ENCODE data around the gene PGP.
"Not testable (repeated sequence)": the region's sequence is repeated elsewhere in the genome, so short reads cannot be mapped to it uniquely, and the experiment has no call there.

The PGP gene

GRCh38 chr16:2243781-2244180 lies 29.1 kb upstream of the PGP start:
- no peaks in the 10 kb centered on the region for H3K27me3 ChIP-seq (ENCODE audit: low read length)
- no peak overlapping the region for H3K9ac ChIP-seq (ENCODE audit: low read length)
- H3K36me3 ChIP-seq (ENCODE audit: low read length): no peaks in the 10 kb centered on the region
- no peak for TF ChIP-seq EZH2phosphoT487 (conservative IDR thresholded peaks at IDR 0.05; ENCODE audit: low read length)
- no peak for TF ChIP-seq CTCF (IDR thresholded peaks at IDR 0.05; ENCODE audit: insufficient read depth, low read length, poor library complexity, severe bottlenecking)
- no peaks in the 10 kb centered on the region for H3K9me3 ChIP-seq (ENCODE audit: insufficient read depth, low read length)
- H3K27ac ChIP-seq (ENCODE audit: low read depth, low read length): no peak overlapping the region
- no peak overlapping the region for H3K4me3 ChIP-seq (ENCODE audit: insufficient read depth, low read length, poor library complexity, severe bottlenecking)
- H3K9me2 ChIP-seq (replicated peaks; ENCODE audit: insufficient read depth, low read length): no peaks in the 10 kb centered on the region
- peaks cover 4% of the 10 kb centered on the region; the same call in 1 of the 2 replicates for H3F3A ChIP-seq (ENCODE audit: insufficient read depth)
- no peaks in the 10 kb centered on the region for H3K79me2 ChIP-seq (ENCODE audit: insufficient read depth, low read length)
- no peak overlapping the region for H2AFZ ChIP-seq (ENCODE audit: low read depth, low read length, severe bottlenecking)
- H4K20me1 ChIP-seq (ENCODE audit: low read depth, low read length): no peaks in the 10 kb centered on the region
- H3K4me2 ChIP-seq (ENCODE audit: low read depth, low read length, poor library complexity, severe bottlenecking): no peak overlapping the region

DNA sequence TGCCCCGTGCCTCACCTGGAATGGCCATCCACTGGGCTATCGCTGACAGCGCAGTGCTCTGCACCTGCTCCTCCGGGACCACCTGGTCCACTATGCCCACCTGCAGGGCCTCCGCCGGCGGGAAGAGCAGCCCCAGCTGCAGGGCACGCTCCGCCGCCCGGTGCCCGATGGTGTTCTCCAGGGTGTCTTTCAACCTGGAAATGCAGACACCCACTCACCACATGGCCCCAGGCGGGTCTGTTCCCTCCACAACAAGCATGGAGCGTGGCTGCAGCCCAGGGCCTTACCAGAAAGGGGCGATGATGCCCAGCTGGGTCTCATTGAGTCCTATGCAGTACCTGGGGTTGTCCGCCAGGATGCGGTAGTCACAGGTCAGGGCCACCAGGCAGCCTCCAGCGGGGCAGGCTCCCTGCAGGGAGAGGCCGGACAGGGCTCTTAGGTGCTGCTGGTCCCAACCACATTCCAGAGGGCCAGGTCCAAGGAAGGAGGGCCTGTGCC lies 28.4 kb upstream of the PGP start:
- Histone ChIP-seq H3K4me3 (ENCODE audit: insufficient read depth, low read length, poor library complexity, severe bottlenecking) (no peak overlapping the region), H2AFZ (ENCODE audit: low read depth, low read length, severe bottlenecking) (no peak overlapping the region), H3K4me2 (ENCODE audit: low read depth, low read length, poor library complexity, severe bottlenecking) (no peak overlapping the region), H3K27ac (ENCODE audit: low read depth, low read length) (no peak overlapping the region), H3K27me3 (ENCODE audit: low read length) (no peaks in the 10 kb centered on the region), H3F3A (ENCODE audit: insufficient read depth) (peaks cover 4% of the 10 kb centered on the region; the same call in 1 of the 2 replicates), H3K79me2 (ENCODE audit: insufficient read depth, low read length) (no peaks in the 10 kb centered on the region), H3K9ac (ENCODE audit: low read length) (no peak overlapping the region), H3K36me3 (ENCODE audit: low read length) (no peaks in the 10 kb centered on the region), H3K9me2 (replicated peaks; ENCODE audit: insufficient read depth, low read length) (no peaks in the 10 kb centered on the region), H3K9me3 (ENCODE audit: insufficient read depth, low read length) (no peaks in the 10 kb centered on the region), H4K20me1 (ENCODE audit: low read depth, low read length) (no peaks in the 10 kb centered on the region)
- TF ChIP-seq EZH2phosphoT487 (conservative IDR thresholded peaks at IDR 0.05; ENCODE audit: low read length) (no peak), CTCF (IDR thresholded peaks at IDR 0.05; ENCODE audit: insufficient read depth, low read length, poor library complexity, severe bottlenecking) (no peak)

DNA sequence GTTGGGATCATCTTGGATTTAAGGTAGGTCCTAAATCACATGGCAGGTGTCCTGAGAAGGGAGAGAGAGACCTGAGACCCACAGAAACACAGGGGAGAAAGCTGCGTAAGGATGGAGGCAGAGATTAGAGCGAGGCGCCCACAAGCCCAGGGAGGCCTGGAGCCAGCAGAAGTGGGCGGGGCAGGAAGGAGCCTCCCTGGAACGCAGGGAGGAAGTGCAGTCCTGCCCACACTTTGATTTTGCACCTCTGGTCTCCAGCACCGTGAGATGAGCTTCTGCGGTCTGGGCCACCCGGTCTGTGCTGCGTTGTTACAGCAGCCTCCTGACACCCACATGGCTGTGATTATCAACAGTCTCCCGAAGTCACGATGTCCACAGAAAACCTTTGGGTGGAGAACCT lies 28.0 kb upstream of the PGP start:
- Histone ChIP-seq H4K20me1 (ENCODE audit: low read depth, low read length) (no peaks in the 10 kb centered on the region), H3K9me3 (ENCODE audit: insufficient read depth, low read length) (no peaks in the 10 kb centered on the region), H3K27me3 (ENCODE audit: low read length) (no peaks in the 10 kb centered on the region), H3K4me3 (ENCODE audit: insufficient read depth, low read length, poor library complexity, severe bottlenecking) (no peak overlapping the region), H3K79me2 (ENCODE audit: insufficient read depth, low read length) (no peaks in the 10 kb centered on the region), H3K36me3 (ENCODE audit: low read length) (no peaks in the 10 kb centered on the region), H3K9me2 (replicated peaks; ENCODE audit: insufficient read depth, low read length) (no peaks in the 10 kb centered on the region), H3F3A (ENCODE audit: insufficient read depth) (peaks cover 4% of the 10 kb centered on the region; the same call in 1 of the 2 replicates), H2AFZ (ENCODE audit: low read depth, low read length, severe bottlenecking) (no peak overlapping the region), H3K4me2 (ENCODE audit: low read depth, low read length, poor library complexity, severe bottlenecking) (no peak overlapping the region), H3K27ac (ENCODE audit: low read depth, low read length) (no peak overlapping the region), H3K9ac (ENCODE audit: low read length) (no peak overlapping the region)
- no peak for TF ChIP-seq EZH2phosphoT487 (conservative IDR thresholded peaks at IDR 0.05; ENCODE audit: low read length)
- no peak for TF ChIP-seq CTCF (IDR thresholded peaks at IDR 0.05; ENCODE audit: insufficient read depth, low read length, poor library complexity, severe bottlenecking)

GRCh38 chr16:2240331-2240730 lies 25.7 kb upstream of the PGP start:
- not testable (repeated sequence) for H2AFZ ChIP-seq (ENCODE audit: low read depth, low read length, severe bottlenecking); H3K27ac ChIP-seq (ENCODE audit: low read depth, low read length); H3K4me3 ChIP-seq (ENCODE audit: insufficient read depth, low read length, poor library complexity, severe bottlenecking); H3K9me3 ChIP-seq (ENCODE audit: insufficient read depth, low read length); H3K27me3 ChIP-seq (ENCODE audit: low read length); H3K79me2 ChIP-seq (ENCODE audit: insufficient read depth, low read length); H3K9me2 ChIP-seq (replicated peaks; ENCODE audit: insufficient read depth, low read length); H3K9ac ChIP-seq (ENCODE audit: low read length); H3F3A ChIP-seq (ENCODE audit: insufficient read depth); H3K4me2 ChIP-seq (ENCODE audit: low read depth, low read length, poor library complexity, severe bottlenecking); H3K36me3 ChIP-seq (ENCODE audit: low read length); H4K20me1 ChIP-seq (ENCODE audit: low read depth, low read length)
